ENCODE measurements around the gene MYO3B. TPM values are rescaled to one million over a fixed set of nuclear protein-coding genes. Genes with fewer than 3 reads are reported as not detected.

MYO3B gene
- total and polyA plus RNA-seq, 2 of the 8 experiments (the other 6 are each of a cell fraction or from before 2014, with no cell fraction given), result 0.17 to 0.19 TPM

GRCh38 chr2:170457742-170458141 lies 279.8 kb downstream of the MYO3B start:
- Histone ChIP-seq H3K23ac (ENCODE audit: insufficient read length) (no peak overlapping the region), H3K27me3 (replicated peaks in 1 of 4; ENCODE audit: control insufficient read depth in 3 of 4, extremely low read depth in 1 of 4, insufficient read depth in 3 of 4, low read length in 3 of 4) (no peaks in the 10 kb centered on the region; a peak in 1 of 7 replicates), H3K23me2 (ENCODE audit: low read depth, low read length) (no peaks in the 10 kb centered on the region), H2AFZ (ENCODE audit: low read length) (no peak overlapping the region), H3K36me3 (ENCODE audit: control insufficient read depth in 2 of 4, insufficient read depth in 4 of 4, low read length in 3 of 4) (peaks cover 0 to 5% (median 0%) of the 10 kb centered on the region in 4 experiments; a peak in 1 of 8 replicates), H4K20me1 (replicated peaks in 1 of 2; ENCODE audit: control insufficient read depth in 1 of 2, insufficient read depth in 2 of 2, low read length in 2 of 2) (no peaks in the 10 kb centered on the region), H3K4me1 (replicated peaks in 1 of 4; ENCODE audit: control insufficient read depth in 3 of 4, insufficient read depth in 4 of 4, low read length in 3 of 4) (peaks cover 0 to 2% (median 0%) of the 10 kb centered on the region in 4 experiments; a peak in 2 of 7 replicates), H3K9ac (replicated peaks in 1 of 4; ENCODE audit: extremely low read depth in 1 of 4, low read depth in 3 of 4, low read length in 3 of 4) (no peak overlapping the region), H2AK5ac (ENCODE audit: low read depth, low read length) (no peak overlapping the region), H3K4me3 (ENCODE audit: extremely low read depth in 1 of 4, insufficient read depth in 2 of 4, low read depth in 3 of 4, low read length in 4 of 4) (no peak overlapping the region), H2BK20ac (ENCODE audit: low read length) (no peak overlapping the region), H4K91ac (replicated peaks; ENCODE audit: insufficient read length, low read length) (no peak overlapping the region), H3K4me2 (ENCODE audit: insufficient read depth in 1 of 2, low read depth in 2 of 2, low read length in 2 of 2) (no peak overlapping the region), H4K5ac (ENCODE audit: insufficient read length, low read depth, low read length) (no peak overlapping the region), H3K18ac (ENCODE audit: extremely low read depth, low read length) (no peak overlapping the region), H3K4ac (replicated peaks; ENCODE audit: insufficient read length, low read depth, low read length) (no peak overlapping the region), H3K79me2 (ENCODE audit: control insufficient read depth in 1 of 2, insufficient read depth in 2 of 2, low read length in 2 of 2) (no peaks in the 10 kb centered on the region), H2BK12ac (ENCODE audit: low read depth, low read length) (no peak overlapping the region), H2BK15ac (ENCODE audit: low read length) (no peak overlapping the region), H2BK120ac (replicated peaks; ENCODE audit: low read depth, low read length) (no peak overlapping the region), H3K56ac (replicated peaks; ENCODE audit: insufficient read length, low read depth, low read length) (no peak overlapping the region), H3K9me3 (ENCODE audit: insufficient read depth in 2 of 2, low read depth in 1 of 2, low read length in 1 of 2) (peaks cover 5 to 10% of the 10 kb centered on the region in 2 experiments; a peak in 2 of 4 replicates), H3K79me1 (ENCODE audit: low read depth, low read length) (no peaks in the 10 kb centered on the region), H3K14ac (ENCODE audit: insufficient read length) (no peak overlapping the region), H2BK5ac (ENCODE audit: low read depth, low read length) (no peak overlapping the region), H4K8ac (ENCODE audit: extremely low read depth, insufficient read depth, low read length) (no peak overlapping the region), H3K27ac (ENCODE audit: low read depth, low read length) (no peak overlapping the region)
- DNase-seq (ENCODE audit: low read depth in 1 of 2, low spot score in 2 of 2), result no peak
- no peak for FAIRE-seq
- ChIA-PET CTCF (ENCODE audit: partially characterized antibody) (no interaction called here), POLR2A (ENCODE audit: partially characterized antibody) (no interaction called here)
- 90% methylated on average over 9 of the region's 9 CpGs; no CpG with 5 or more reads in 1 of the 2 experiments for WGBS, 2 experiments (ENCODE audit: extremely low coverage in 1 of 2, insufficient coverage in 1 of 2, insufficient read length in 1 of 2, insufficient replicate concordance in 2 of 2, low coverage in 1 of 2, low lambda C conversion rate in 2 of 2, missing lambda C conversion rate in 1 of 2)
- no peak for TF ChIP-seq ASH2L (IDR thresholded peaks at IDR 0.05; ENCODE audit: low read length)
- no peak for TF ChIP-seq POU5F1 (IDR thresholded peaks at IDR 0.05; ENCODE audit: low read depth, low read length)
- no peak for TF ChIP-seq PHF8 (conservative IDR thresholded peaks at IDR 0.05; ENCODE audit: low read depth, low read length)
- TF ChIP-seq SP1 (IDR thresholded peaks at IDR 0.05; ENCODE audit: low read depth, low read length), result no peak
- no peak for TF ChIP-seq GABPA (IDR thresholded peaks at IDR 0.05; ENCODE audit: borderline replicate concordance, insufficient read depth, low read length)
- TF ChIP-seq USF2 (IDR thresholded peaks at IDR 0.05; ENCODE audit: low read length), result no peak
- no peak for TF ChIP-seq HDAC6 (IDR thresholded peaks at IDR 0.05; ENCODE audit: low read depth, low read length)
- no peak for TF ChIP-seq CTCF (IDR thresholded peaks at IDR 0.05; ENCODE audit: control extremely low read depth in 1 of 3, insufficient read depth in 1 of 3, low read depth in 1 of 3, low read length in 3 of 3)
- TF ChIP-seq MAFK (IDR thresholded peaks at IDR 0.05; ENCODE audit: low read depth, low read length), result no peak
- TF ChIP-seq TAF7 (optimal IDR thresholded peaks at IDR 0.05; ENCODE audit: borderline replicate concordance, low read depth, low read length), result no peak
